ENCODE data around the gene GARIN5B. TPM values are rescaled to one million over a fixed set of nuclear protein-coding genes. Genes with fewer than 3 reads are reported as not detected.
A peak's percentile ranks its signal among the peaks of the same experiment; 100 is the strongest.

The GARIN5B gene
- total and polyA plus RNA-seq, 2 of the 4 experiments (the other 2 are of a cell fraction), result not detected

- H3K4me2 ChIP-seq (ENCODE audit: low read depth, low read length), result peak within 1 kb of the TSS; percentile 93
- no peaks in the 10 kb centered on the region for H3K27me3 ChIP-seq (ENCODE audit: control insufficient read depth, insufficient read depth, low read length)
- BruUV-seq (replicated peaks), result no TSS peak
- H3K9me3 ChIP-seq (ENCODE audit: control insufficient read depth, insufficient read depth, low read length), result no peaks in the 10 kb centered on the region
- dilution Hi-C loops (cut with HindIII; ENCODE audit: low sequenced_read_pairs, unreplicated experiment), result no loop called here
- H4K91ac ChIP-seq (ENCODE audit: insufficient read depth, low read depth, low read length), result peak within 1 kb of the TSS; percentile 67
- peak within 1 kb of the TSS; percentile 86 for H2AK9ac ChIP-seq (replicated peaks; ENCODE audit: low read depth, low read length, poor library complexity)
- peak within 1 kb of the TSS; percentile 81 for H4K5ac ChIP-seq (ENCODE audit: low read depth, low read length)
- H2AK5ac ChIP-seq (ENCODE audit: low read depth, low read length), result peak within 1 kb of the TSS; percentile 98
- WGBS, 2 experiments (ENCODE audit: extremely low coverage in 2 of 2, insufficient read length in 1 of 2), result 23% methylated on average over 56 of the region's 72 CpGs; no CpG with 5 or more reads in 1 of the 2 experiments
- CTCF ChIA-PET, result interaction anchor here (0.6 to 1.2 kb wide), 5 partner anchors 34 to 224 kb away, joined by 3 to 7 read pairs (median 4); partner anchors contain the start of gene KMT5C
- peak within 1 kb of the TSS; percentile 86 for H3K9ac ChIP-seq (ENCODE audit: low read depth, low read length)
- peak within 1 kb of the TSS; percentile 84 for H3K27ac ChIP-seq (ENCODE audit: insufficient read depth, low read length)
- peak within 1 kb of the TSS; percentile 92 for H3K4ac ChIP-seq (ENCODE audit: low read depth, low read length)
- peak within 1 kb of the TSS; percentile 54 for H3K18ac ChIP-seq (ENCODE audit: low read depth, low read length)
- TF ChIP-seq CEBPB (IDR thresholded peaks at IDR 0.05; ENCODE audit: low read depth, low read length) (no peak), RFX5 (IDR thresholded peaks at IDR 0.05; ENCODE audit: low read depth, low read length) (no peak), NFE2L2 (IDR thresholded peaks at IDR 0.05; ENCODE audit: low read depth, low read length) (no peak), POLR2A (IDR thresholded peaks at IDR 0.05; ENCODE audit: low read depth, low read length) (no peak), MXI1 (IDR thresholded peaks at IDR 0.05; ENCODE audit: borderline replicate concordance, low read depth, low read length) (no peak), MAZ (IDR thresholded peaks at IDR 0.05; ENCODE audit: borderline replicate concordance, low read depth, low read length) (no peak), RAD21 (IDR thresholded peaks at IDR 0.05; ENCODE audit: low read length) (no peak), CHD1 (IDR thresholded peaks at IDR 0.05; ENCODE audit: low read depth, low read length) (no peak), MAFK (IDR thresholded peaks at IDR 0.05; ENCODE audit: low read depth, low read length) (no peak)
- TF ChIP-seq, protein P1, sequence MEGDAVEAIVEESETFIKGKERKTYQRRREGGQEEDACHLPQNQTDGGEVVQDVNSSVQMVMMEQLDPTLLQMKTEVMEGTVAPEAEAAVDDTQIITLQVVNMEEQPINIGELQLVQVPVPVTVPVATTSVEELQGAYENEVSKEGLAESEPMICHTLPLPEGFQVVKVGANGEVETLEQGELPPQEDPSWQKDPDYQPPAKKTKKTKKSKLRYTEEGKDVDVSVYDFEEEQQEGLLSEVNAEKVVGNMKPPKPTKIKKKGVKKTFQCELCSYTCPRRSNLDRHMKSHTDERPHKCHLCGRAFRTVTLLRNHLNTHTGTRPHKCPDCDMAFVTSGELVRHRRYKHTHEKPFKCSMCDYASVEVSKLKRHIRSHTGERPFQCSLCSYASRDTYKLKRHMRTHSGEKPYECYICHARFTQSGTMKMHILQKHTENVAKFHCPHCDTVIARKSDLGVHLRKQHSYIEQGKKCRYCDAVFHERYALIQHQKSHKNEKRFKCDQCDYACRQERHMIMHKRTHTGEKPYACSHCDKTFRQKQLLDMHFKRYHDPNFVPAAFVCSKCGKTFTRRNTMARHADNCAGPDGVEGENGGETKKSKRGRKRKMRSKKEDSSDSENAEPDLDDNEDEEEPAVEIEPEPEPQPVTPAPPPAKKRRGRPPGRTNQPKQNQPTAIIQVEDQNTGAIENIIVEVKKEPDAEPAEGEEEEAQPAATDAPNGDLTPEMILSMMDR (conservative IDR thresholded peaks at IDR 0.05; ENCODE audit: low read depth, low read length), result no peak
- TF ChIP-seq, protein P2, sequence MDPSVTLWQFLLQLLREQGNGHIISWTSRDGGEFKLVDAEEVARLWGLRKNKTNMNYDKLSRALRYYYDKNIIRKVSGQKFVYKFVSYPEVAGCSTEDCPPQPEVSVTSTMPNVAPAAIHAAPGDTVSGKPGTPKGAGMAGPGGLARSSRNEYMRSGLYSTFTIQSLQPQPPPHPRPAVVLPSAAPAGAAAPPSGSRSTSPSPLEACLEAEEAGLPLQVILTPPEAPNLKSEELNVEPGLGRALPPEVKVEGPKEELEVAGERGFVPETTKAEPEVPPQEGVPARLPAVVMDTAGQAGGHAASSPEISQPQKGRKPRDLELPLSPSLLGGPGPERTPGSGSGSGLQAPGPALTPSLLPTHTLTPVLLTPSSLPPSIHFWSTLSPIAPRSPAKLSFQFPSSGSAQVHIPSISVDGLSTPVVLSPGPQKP (IDR thresholded peaks at IDR 0.05; ENCODE audit: borderline replicate concordance, low read depth, low read length), result no peak
- TF ChIP-seq, protein P3, sequence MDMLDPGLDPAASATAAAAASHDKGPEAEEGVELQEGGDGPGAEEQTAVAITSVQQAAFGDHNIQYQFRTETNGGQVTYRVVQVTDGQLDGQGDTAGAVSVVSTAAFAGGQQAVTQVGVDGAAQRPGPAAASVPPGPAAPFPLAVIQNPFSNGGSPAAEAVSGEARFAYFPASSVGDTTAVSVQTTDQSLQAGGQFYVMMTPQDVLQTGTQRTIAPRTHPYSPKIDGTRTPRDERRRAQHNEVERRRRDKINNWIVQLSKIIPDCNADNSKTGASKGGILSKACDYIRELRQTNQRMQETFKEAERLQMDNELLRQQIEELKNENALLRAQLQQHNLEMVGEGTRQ (IDR thresholded peaks at IDR 0.05; ENCODE audit: low read depth, low read length), result no peak
- H2BK15ac ChIP-seq (ENCODE audit: low read depth, low read length), result peak within 1 kb of the TSS; percentile 33; the same call in 1 of the 3 replicates
- POLR2A ChIA-PET (ENCODE audit: unreplicated experiment), result interaction anchor here (0.5 to 0.9 kb wide), 2 partner anchors 15 to 1305 kb away, joined by 3 to 4 read pairs; no protein-coding TSS in a partner anchor
- H3K4me3 ChIP-seq (ENCODE audit: insufficient read depth, low read depth, low read length), result peak within 1 kb of the TSS; percentile 54
- peaks cover 29% of the 10 kb centered on the region for H3K36me3 ChIP-seq (ENCODE audit: control insufficient read depth, insufficient read depth, low read length)
- H3K23ac ChIP-seq (ENCODE audit: low read depth, low read length), result peak within 1 kb of the TSS; percentile 88; the same call in 1 of the 2 replicates
- peaks cover 15% of the 10 kb centered on the region for H3K9me1 ChIP-seq (ENCODE audit: insufficient read depth, low read length)
- H2BK120ac ChIP-seq (ENCODE audit: low read depth, low read length), result peak within 1 kb of the TSS; percentile 42
- intact Hi-C loops (cut with micrococcal nuclease), result no loop called here
- peak within 1 kb of the TSS; percentile 69 for H2BK5ac ChIP-seq (ENCODE audit: low read depth, low read length, poor library complexity, severe bottlenecking)
- DNase-seq, result no peak
- H3K56ac ChIP-seq (ENCODE audit: extremely low read depth, insufficient read depth, low read length), result peak within 1 kb of the TSS; percentile 59
- peak within 1 kb of the TSS; percentile 79 to 90 for H4K8ac ChIP-seq (ENCODE audit: low read depth in 2 of 2, low read length in 2 of 2)
- peaks cover 34% of the 10 kb centered on the region for H3K4me1 ChIP-seq (ENCODE audit: control insufficient read depth, insufficient read depth, low read length)
- peak; percentile 2; the same call in 1 of the 2 replicates for ATAC-seq (ENCODE audit: low read depth)
- peaks cover 36% of the 10 kb centered on the region for H4K20me1 ChIP-seq (ENCODE audit: insufficient read depth, low read length)
- peak within 1 kb of the TSS; percentile 80 for H3K14ac ChIP-seq (replicated peaks; ENCODE audit: low read depth, low read length)
- H3K79me1 ChIP-seq (ENCODE audit: low read depth in 1 of 2, low read length in 2 of 2), result peaks cover 14 to 39% of the 10 kb centered on the region in 2 experiments; a peak in 3 of 4 replicates
- in situ Hi-C loops (cut with MboI; ENCODE audit: low sequenced_read_pairs), result loop anchor here (10.0 kb wide), 1 partner anchor 90 kb away; no protein-coding TSS in a partner anchor
- H2AFZ ChIP-seq (replicated peaks; ENCODE audit: low read length, poor library complexity), result peak within 1 kb of the TSS; percentile 90
- no peak within 1 kb of the TSS for H2BK20ac ChIP-seq (ENCODE audit: low read depth, low read length)
Observed at GRCh38 chr19:55384131-55384919, 21.3 kb upstream of the GARIN5B start, which contains the start of gene TMEM238. Gene TMEM238 (minus strand): TSS chr19:55384292. CDS start chr19:55384259, 33 bp downstream.
